Measurements from ENCODE around the gene NINJ2. TPM values are rescaled to one million over a fixed set of nuclear protein-coding genes. Genes with fewer than 3 reads are reported as not detected.

NINJ2 gene
- total and polyA plus RNA-seq, 10 of the 15 experiments (the other 5 are each of a cell fraction or from before 2014, with no cell fraction given) = 8.9 to 51.6 (median 21.3) TPM

- intact Hi-C loops (cut with micrococcal nuclease; ENCODE audit: unreplicated experiment) = no loop called here
- H3K4me1 ChIP-seq (ENCODE audit: control insufficient read depth, insufficient read depth, low read length) = peaks cover 52% of the 10 kb centered on the region
- no peaks in the 10 kb centered on the region for H3K36me3 ChIP-seq (ENCODE audit: control insufficient read depth in 2 of 2, insufficient read depth in 2 of 2, low read length in 1 of 2)
- TF ChIP-seq NR2C1 (IDR thresholded peaks at IDR 0.05) (no peak), PKNOX1 (IDR thresholded peaks at IDR 0.05) (peak; percentile 26; the same call in 1 of the 2 replicates), NR2F1 (conservative IDR thresholded peaks at IDR 0.05) (no peak)
- TF ChIP-seq, protein P1, sequence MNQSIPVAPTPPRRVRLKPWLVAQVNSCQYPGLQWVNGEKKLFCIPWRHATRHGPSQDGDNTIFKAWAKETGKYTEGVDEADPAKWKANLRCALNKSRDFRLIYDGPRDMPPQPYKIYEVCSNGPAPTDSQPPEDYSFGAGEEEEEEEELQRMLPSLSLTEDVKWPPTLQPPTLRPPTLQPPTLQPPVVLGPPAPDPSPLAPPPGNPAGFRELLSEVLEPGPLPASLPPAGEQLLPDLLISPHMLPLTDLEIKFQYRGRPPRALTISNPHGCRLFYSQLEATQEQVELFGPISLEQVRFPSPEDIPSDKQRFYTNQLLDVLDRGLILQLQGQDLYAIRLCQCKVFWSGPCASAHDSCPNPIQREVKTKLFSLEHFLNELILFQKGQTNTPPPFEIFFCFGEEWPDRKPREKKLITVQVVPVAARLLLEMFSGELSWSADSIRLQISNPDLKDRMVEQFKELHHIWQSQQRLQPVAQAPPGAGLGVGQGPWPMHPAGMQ (IDR thresholded peaks at IDR 0.05; ENCODE audit: borderline replicate concordance) = no peak
- RAD21 ChIA-PET (ENCODE audit: unreplicated experiment) = interaction anchor here (0.7 to 2.6 kb wide), 10 partner anchors 11 to 95 kb away, joined by 3 to 16 read pairs (median 4); no protein-coding TSS in a partner anchor
- DNase-seq (ENCODE audit: low read depth, low spot score) = no peak
- no peak overlapping the region for H3K9ac ChIP-seq (ENCODE audit: control insufficient read depth, insufficient read depth, low read length)
- in situ Hi-C loops (cut with MboI) = no loop called here
- no peak for ATAC-seq
- no peaks in the 10 kb centered on the region for H4K20me1 ChIP-seq (ENCODE audit: control insufficient read depth, insufficient read depth)
- no peak overlapping the region for H3K27ac ChIP-seq (ENCODE audit: control insufficient read depth, insufficient read depth)
- SMC1A ChIA-PET (ENCODE audit: uncharacterized antibody, unreplicated experiment) = interaction anchor here (0.8 to 2.0 kb wide), 12 partner anchors 10 to 150 kb away, joined by 3 to 11 read pairs (median 4); no protein-coding TSS in a partner anchor
- no peak for FAIRE-seq
- BruUV-seq (replicated peaks) = no TSS peak
- no peaks in the 10 kb centered on the region; the same call in 2 of the 3 replicates for H3K9me3 ChIP-seq (replicated peaks; ENCODE audit: control insufficient read depth, insufficient read depth, low read length)
- CTCF ChIA-PET = interaction anchor here (1.0 to 1.9 kb wide), 4 partner anchors 12 to 149 kb away, joined by 3 to 5 read pairs (median 4); no protein-coding TSS in a partner anchor
- H2AFZ ChIP-seq (ENCODE audit: control insufficient read depth, low read depth, low read length) = no peak overlapping the region
- no peaks in the 10 kb centered on the region for H3K79me2 ChIP-seq (ENCODE audit: control insufficient read depth, insufficient read depth, low read length)
- no peak overlapping the region for H3K4me3 ChIP-seq
- POLR2A ChIA-PET = interaction anchor here (0.9 to 2.7 kb wide), 7 partner anchors 11 to 152 kb away, joined by 3 to 11 read pairs (median 7); no protein-coding TSS in a partner anchor
- no peaks in the 10 kb centered on the region for H3K27me3 ChIP-seq (replicated peaks in 1 of 2; ENCODE audit: control insufficient read depth in 2 of 2, insufficient read depth in 2 of 2, low read length in 1 of 2)
- WGBS (ENCODE audit: insufficient coverage, insufficient replicate concordance, low lambda C conversion rate, missing lambda C conversion rate) = 39% methylated on average over 11 of the region's 11 CpGs
- no peak overlapping the region for H3K4me2 ChIP-seq (ENCODE audit: control insufficient read depth, insufficient read depth)
Observed at GRCh38 chr12:661720-662486, 1.3 kb downstream of the NINJ2 start.

Data from GM12878 (cell line).